H4 (cell line): ENCODE measurements around the gene RABEPK. TPM values are rescaled to one million over a fixed set of nuclear protein-coding genes. Genes with fewer than 3 reads are reported as not detected.
"Not testable (repeated sequence)": the region's sequence is repeated elsewhere in the genome, so short reads cannot be mapped to it uniquely, and the experiment has no call there.

Experiments used
- DNase-seq: peaks from one replicate; pipeline ENCODE4 v3.0.0-alpha.2; 2015; ENCODE audit warnings: low spot score
- total RNA-seq: library from RNA; depleted of rRNA; stranded (reverse); fragments of >200 nt; shearing (Covaris generic); gene quantifications from 2 replicates; pipeline ENCODE4 v1.2.3, GENCODE V29; 2014; rRNA removed

RABEPK gene
- 24.3 and 37.4 TPM in 2 replicates for total RNA-seq

- peak; percentile 90 for DNase-seq
Observed at GRCh38 chr9:125200216-125201047, at the start of gene RABEPK. Gene RABEPK (plus strand): TSS chr9:125200542. CDS start chr9:125203014, 2,472 bp downstream.

- no peak for DNase-seq
Observed at GRCh38 chr9:125151730-125152129, 48.6 kb upstream of the RABEPK start.

- no peak for DNase-seq
Observed at GRCh38 chr9:125153712-125154367, 46.5 kb upstream of the RABEPK start.

GRCh38 chr9:125156551-125156950 is 43.8 kb upstream of the RABEPK start:
- DNase-seq = no peak

GRCh38 chr9:125160750-125161149 is 39.6 kb upstream of the RABEPK start:
- no peak for DNase-seq

- no peak for DNase-seq
Observed at GRCh38 chr9:125161284-125161918, 38.9 kb upstream of the RABEPK start.

GRCh38 chr9:125162891-125163290 is 37.5 kb upstream of the RABEPK start:
- not testable (repeated sequence) for DNase-seq

- no peak for DNase-seq
Observed at GRCh38 chr9:125166762-125167161, 33.6 kb upstream of the RABEPK start.

GRCh38 chr9:125169895-125170294 is 30.4 kb upstream of the RABEPK start:
- DNase-seq = no peak

- no peak for DNase-seq
Observed at GRCh38 chr9:125172031-125172755, 28.1 kb upstream of the RABEPK start.

- DNase-seq = no peak
Observed at GRCh38 chr9:125176636-125177035, 23.7 kb upstream of the RABEPK start.

- DNase-seq = no peak
Observed at GRCh38 chr9:125177888-125178287, 22.5 kb upstream of the RABEPK start.

- not testable (repeated sequence) for DNase-seq
Observed at GRCh38 chr9:125179776-125180175, 20.6 kb upstream of the RABEPK start.

- DNase-seq = no peak
Observed at GRCh38 chr9:125180876-125181275, 19.5 kb upstream of the RABEPK start.

GRCh38 chr9:125181756-125182155 is 18.6 kb upstream of the RABEPK start:
- DNase-seq = not testable (repeated sequence)

- no peak for DNase-seq
Observed at GRCh38 chr9:125183054-125183453, 17.3 kb upstream of the RABEPK start.

- no peak for DNase-seq
Observed at GRCh38 chr9:125183561-125183960, 16.8 kb upstream of the RABEPK start.

GRCh38 chr9:125189011-125189360 is 11.4 kb upstream of the RABEPK start:
- DNase-seq = no peak

- peak; percentile 92 for DNase-seq
Observed at GRCh38 chr9:125189361-125190289, 10.7 kb upstream of the RABEPK start, which contains the start of gene PPP6C. Gene PPP6C (minus strand): TSS chr9:125189803. CDS start chr9:125189718, 85 bp downstream.

GRCh38 chr9:125190361-125190801 is 10.0 kb upstream of the RABEPK start:
- no peak for DNase-seq

- not testable (repeated sequence) for DNase-seq
Observed at GRCh38 chr9:125194466-125194865, 5.9 kb upstream of the RABEPK start.
